LNCaP clone FGC (cell line): ENCODE measurements around the gene RBM33.
"Not testable (repeated sequence)": the region's sequence is repeated elsewhere in the genome, so short reads cannot be mapped to it uniquely, and the experiment has no call there.

Experiments
- DNase-seq: peaks from one replicate; pipeline ENCODE4 v3.0.0-alpha.2; 2011; ENCODE audit warnings: low read depth
- H3K4me3 ChIP-seq: 2 replicates; pipeline ENCODE4 v1.5.1; 2011; ENCODE audit warnings: mild to moderate bottlenecking, low read depth, low read length, control low read depth
- CTCF ChIP-seq: IDR thresholded peaks from 2 replicates; pipeline ENCODE4 v1.5.1; 2012; ENCODE audit warnings: mild to moderate bottlenecking; ENCODE audit not compliant: control insufficient read depth, insufficient read depth; ENCODE audit errors: extremely low read depth

The RBM33 gene

DNA sequence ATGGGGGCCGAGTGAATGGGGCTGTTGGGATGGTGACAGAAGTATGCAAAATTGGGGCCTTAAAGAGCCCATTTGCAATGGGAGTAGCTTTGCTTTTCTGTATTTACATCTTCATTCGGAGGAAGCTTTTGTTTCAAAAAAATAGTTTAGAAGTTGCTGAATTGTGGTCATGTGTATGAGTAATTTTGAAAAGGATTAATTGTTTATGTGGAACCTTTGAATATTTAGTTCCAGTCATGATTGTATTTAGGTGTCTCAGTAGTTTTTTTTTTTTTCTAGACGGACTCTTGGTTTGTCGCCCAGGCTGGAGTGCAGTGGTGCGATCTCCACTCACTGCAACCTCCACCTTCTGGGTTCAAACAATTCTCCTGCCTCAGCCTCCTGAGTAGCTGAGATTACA lies 37.2 kb downstream of the RBM33 start:
- no peak for TF ChIP-seq CTCF
- no peak for DNase-seq
- H3K4me3 ChIP-seq, result no peak overlapping the region

- DNase-seq, result no peak
- no peak overlapping the region for H3K4me3 ChIP-seq
- no peak for TF ChIP-seq CTCF
Measured at GRCh38 chr7:155682484-155682883, 38.0 kb downstream of the RBM33 start.

DNA sequence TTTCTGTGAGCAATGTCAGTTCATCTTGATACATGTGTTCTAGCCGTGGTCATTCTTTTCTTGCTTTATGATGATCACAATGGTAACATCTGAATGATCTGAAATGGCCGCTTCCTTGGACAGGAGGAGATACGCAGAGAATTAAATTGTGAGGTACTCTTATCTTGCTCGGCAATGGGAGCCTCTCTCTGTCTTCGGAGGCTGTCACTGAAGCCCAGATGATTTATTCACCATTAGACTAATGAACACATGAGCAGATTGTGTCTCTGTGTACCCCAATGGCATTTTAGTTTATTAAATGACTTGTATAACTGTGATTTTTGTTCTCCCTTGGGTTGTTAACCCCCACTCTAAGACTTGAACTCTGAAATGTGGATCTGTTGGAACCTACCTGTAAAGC lies 38.6 kb downstream of the RBM33 start:
- no peak for TF ChIP-seq CTCF
- H3K4me3 ChIP-seq, result no peak overlapping the region
- no peak for DNase-seq

GRCh38 chr7:155683714-155684113 lies 39.3 kb downstream of the RBM33 start:
- H3K4me3 ChIP-seq, result no peak overlapping the region
- no peak for TF ChIP-seq CTCF
- no peak for DNase-seq

DNA sequence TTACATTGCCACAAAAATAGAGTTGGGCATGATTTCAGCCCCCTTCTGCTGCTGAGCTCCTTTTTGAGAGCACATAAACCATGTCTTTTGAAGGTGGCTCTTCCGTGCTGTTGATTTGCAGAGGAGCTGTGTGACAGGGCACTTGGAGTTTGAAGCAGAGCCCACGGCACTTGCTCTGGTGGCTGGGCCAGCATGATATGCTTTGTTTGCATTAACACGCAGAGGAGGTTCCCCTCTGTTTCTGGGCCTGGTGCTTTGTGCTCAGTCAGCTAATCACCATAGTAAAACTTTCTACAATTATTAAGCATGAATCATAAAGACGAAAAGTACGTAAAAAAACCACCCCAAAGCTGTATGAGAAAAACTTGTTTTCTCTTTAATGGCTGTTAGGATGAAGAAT lies 40.1 kb downstream of the RBM33 start:
- DNase-seq, result no peak
- H3K4me3 ChIP-seq, result no peak overlapping the region

DNA sequence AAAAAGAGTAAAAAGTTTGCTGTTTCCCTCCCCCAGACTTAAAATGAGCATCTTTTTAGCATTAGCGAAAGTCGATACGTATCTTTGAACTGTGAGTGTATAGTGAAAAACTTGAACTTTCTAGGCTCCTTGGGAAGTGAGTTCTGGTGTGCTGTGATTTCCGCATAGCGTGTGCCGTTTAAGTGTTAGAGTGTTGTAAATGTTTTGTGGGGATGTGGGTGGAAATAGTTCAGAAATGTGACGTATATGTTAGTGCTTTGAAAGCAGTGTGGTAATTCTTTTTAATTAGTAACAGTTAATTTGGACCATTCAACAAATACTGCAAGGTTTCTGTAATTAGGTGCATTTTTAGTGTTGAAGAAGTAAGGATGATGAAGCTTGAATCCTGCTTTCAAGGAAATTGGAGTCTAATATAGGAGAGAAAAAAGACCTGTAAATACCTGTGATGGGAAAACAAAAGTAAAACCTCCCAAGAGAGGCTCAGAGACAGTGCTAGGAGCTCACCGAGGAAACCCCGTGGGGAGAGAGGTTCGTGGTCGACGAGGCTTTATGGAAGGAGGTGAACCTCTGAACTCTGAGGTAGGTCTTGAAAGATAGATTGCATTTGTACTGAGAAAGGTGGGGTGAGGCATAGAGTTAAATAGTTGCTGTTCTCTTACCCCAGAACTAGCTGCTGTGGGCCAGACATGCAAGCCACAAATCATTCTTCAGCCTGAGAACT lies 40.8 kb downstream of the RBM33 start:
- no peak overlapping the region for H3K4me3 ChIP-seq
- no peak for TF ChIP-seq CTCF
- DNase-seq, result no peak

More for the DNA sequence above, 40.1 kb downstream of the RBM33 start:
- no peak for TF ChIP-seq CTCF

- no peak for DNase-seq
- no peak overlapping the region for H3K4me3 ChIP-seq
- TF ChIP-seq CTCF, result no peak
Measured at GRCh38 chr7:155685791-155686160, 41.3 kb downstream of the RBM33 start.

- not testable (repeated sequence) for H3K4me3 ChIP-seq, DNase-seq
Measured at GRCh38 chr7:155686620-155687324, 42.3 kb downstream of the RBM33 start.

- not testable (repeated sequence) for H3K4me3 ChIP-seq
Measured at GRCh38 chr7:155688237-155688636, 43.8 kb downstream of the RBM33 start.

GRCh38 chr7:155690655-155691054 lies 46.2 kb downstream of the RBM33 start:
- H3K4me3 ChIP-seq, DNase-seq: not testable (repeated sequence)

More at GRCh38 chr7:155688237-155688636, 43.8 kb downstream of the RBM33 start:
- not testable (repeated sequence) for DNase-seq
